HG02885 (cell line): Measurements from ENCODE around the gene GOLGA5.
"Not testable (repeated sequence)": the region's sequence is repeated elsewhere in the genome, so short reads cannot be mapped to it uniquely, and the experiment has no call there.

Source experiments
- ATAC-seq: cut with Tn5 transposase; IDR thresholded peaks from one replicate; pipeline ENCODE4 v1.9.1; 2021; ENCODE audit warnings: mild to moderate bottlenecking; ENCODE audit not compliant: unreplicated experiment, poor library complexity

Gene GOLGA5

GRCh38 chr14:92793709-92794546 is at the start of gene GOLGA5:
GOLGA5 (plus strand) TSS chr14:92794305; CDS start chr14:92797438, 3,133 bp downstream.
- ATAC-seq: peak; percentile 97

- ATAC-seq: peak; percentile 2
These were observed 46.3 kb upstream of the GOLGA5 start for GRCh38 chr14:92747701-92748258.

- ATAC-seq: peak; percentile 91
These were observed 45.7 kb upstream of the GOLGA5 start, which contains the start of gene LGMN for GRCh38 chr14:92748259-92749016. LGMN (minus strand) TSS chr14:92748627; CDS start chr14:92732786, 15,841 bp downstream.

GRCh38 chr14:92750222-92750728 is 43.8 kb upstream of the GOLGA5 start:
- not testable (repeated sequence) for ATAC-seq

- ATAC-seq: peak; percentile 22
These were observed 43.1 kb upstream of the GOLGA5 start for GRCh38 chr14:92750994-92751400.

- ATAC-seq: no peak
These were observed 42.3 kb upstream of the GOLGA5 start for GRCh38 chr14:92751819-92752218.

GRCh38 chr14:92753250-92753649 is 40.9 kb upstream of the GOLGA5 start:
- no peak for ATAC-seq

GRCh38 chr14:92754966-92755365 is 39.1 kb upstream of the GOLGA5 start:
- ATAC-seq: no peak

GRCh38 chr14:92755495-92755894 is 38.6 kb upstream of the GOLGA5 start:
- ATAC-seq: no peak

GRCh38 chr14:92756446-92756845 is 37.7 kb upstream of the GOLGA5 start:
- no peak for ATAC-seq

GRCh38 chr14:92759300-92759678 is 34.8 kb upstream of the GOLGA5 start:
- no peak for ATAC-seq

GRCh38 chr14:92759679-92760523 is 34.2 kb upstream of the GOLGA5 start:
- no peak for ATAC-seq

GRCh38 chr14:92760524-92760805 is 33.6 kb upstream of the GOLGA5 start:
- no peak for ATAC-seq

GRCh38 chr14:92763666-92764631 is 30.2 kb upstream of the GOLGA5 start:
- not testable (repeated sequence) for ATAC-seq

- peak; percentile 89 for ATAC-seq
These were observed 25.9 kb upstream of the GOLGA5 start for GRCh38 chr14:92768236-92768635.

- ATAC-seq: no peak
These were observed 25.3 kb upstream of the GOLGA5 start for GRCh38 chr14:92768795-92769194.

GRCh38 chr14:92770484-92770883 is 23.6 kb upstream of the GOLGA5 start:
- no peak for ATAC-seq

- no peak for ATAC-seq
These were observed 19.5 kb upstream of the GOLGA5 start for GRCh38 chr14:92774572-92774971.

- peak; percentile 94 for ATAC-seq
These were observed 18.8 kb upstream of the GOLGA5 start for GRCh38 chr14:92775292-92775691.
